HG03045 (cell line): ENCODE measurements around the gene GAL3ST3.
A peak's percentile ranks its signal among the peaks of the same experiment; 100 is the strongest.

Experiments
- ATAC-seq: cut with Tn5 transposase; IDR thresholded peaks from one replicate; pipeline ENCODE4 v1.9.1; 2021; ENCODE audit warnings: mild to moderate bottlenecking, moderate library complexity; ENCODE audit not compliant: unreplicated experiment

The GAL3ST3 gene

DNA sequence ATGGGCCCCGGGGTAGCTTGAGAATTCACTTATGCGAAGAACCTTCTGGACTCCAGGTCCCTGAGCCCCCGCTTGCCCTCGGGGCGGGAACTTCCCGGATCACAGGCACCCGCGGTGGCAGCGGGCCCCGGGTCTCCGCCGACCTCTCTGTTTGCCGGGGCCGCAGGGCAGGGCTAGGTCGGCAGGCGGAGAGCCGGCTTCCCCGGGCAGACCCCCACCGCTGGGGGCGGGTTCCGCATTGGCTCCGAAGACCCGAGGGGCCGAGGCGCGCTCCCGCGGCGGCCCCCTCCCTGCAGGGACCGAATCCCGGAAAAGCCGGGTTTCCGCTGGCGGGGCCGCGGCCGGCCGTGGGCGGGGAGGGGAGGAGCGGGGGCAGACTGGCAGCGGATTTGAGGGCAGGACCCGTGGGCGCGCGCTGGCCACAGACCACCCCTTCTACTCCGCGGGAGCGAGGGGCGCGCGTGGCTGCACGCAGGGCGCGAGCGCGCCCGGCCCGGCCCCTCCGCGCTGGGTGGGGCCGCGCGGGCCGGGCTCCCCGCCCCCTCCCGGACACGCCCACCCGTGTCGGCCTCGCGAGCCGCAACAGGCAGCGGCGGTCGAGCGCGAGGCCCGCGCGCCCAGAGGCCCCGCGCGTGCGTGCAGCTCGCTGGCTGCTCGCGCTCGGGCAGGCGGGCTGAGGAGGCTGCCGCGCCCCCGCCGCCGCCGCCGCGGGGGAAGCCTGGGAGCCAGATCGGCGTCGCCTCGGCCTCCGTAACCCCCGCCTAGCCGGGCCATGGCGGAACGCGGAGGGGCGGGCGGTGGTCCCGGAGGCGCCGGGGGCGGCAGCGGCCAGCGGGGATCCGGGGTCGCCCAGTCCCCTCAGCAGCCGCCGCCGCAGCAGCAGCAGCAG lies 21.0 kb upstream of the GAL3ST3 start, which contains the start of gene PACS1:
TSS of gene PACS1 (plus strand) at position 558 of the 889 bp plus-strand sequence. CDS start at position 773, 215 bp downstream.
- peak; percentile 49 for ATAC-seq

DNA sequence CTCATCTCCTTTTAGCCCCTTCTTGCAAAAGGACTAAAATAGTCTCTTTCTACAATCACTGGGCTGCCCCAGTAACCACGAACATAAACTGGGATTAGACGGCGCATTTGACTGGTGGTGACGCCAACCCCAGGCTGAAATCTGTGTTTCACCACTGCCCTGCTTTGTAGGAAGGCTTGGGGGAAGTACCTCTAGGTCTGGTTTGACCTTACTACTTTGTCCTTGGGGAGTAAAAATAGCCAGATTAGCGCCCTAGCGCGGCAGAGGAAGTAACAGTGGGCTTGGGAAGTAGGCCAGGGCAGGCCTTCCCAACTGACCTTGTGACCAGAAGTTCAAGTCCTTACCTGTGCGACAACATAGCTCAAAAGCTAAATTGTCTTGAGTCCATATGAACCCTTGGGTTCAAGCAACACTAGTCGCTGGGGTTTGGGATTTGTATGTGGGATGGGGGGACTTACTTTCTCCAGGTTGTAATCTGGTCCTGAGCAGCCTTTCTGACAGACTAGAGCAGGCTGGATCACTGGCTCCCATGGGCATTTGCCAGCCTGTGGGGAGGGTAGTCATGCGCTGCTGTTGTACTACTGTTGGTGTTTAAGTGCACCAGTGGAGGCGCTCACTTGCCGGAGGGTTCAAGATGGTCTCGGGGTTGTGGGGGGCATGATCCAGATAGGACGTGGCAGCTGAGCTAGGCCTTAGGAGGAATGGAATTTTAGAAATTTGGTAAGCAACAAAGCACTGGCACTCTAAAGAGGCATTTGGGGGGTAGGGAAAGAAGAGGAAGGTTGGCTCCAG lies 20.2 kb upstream of the GAL3ST3 start:
- ATAC-seq: peak; percentile 18

DNA sequence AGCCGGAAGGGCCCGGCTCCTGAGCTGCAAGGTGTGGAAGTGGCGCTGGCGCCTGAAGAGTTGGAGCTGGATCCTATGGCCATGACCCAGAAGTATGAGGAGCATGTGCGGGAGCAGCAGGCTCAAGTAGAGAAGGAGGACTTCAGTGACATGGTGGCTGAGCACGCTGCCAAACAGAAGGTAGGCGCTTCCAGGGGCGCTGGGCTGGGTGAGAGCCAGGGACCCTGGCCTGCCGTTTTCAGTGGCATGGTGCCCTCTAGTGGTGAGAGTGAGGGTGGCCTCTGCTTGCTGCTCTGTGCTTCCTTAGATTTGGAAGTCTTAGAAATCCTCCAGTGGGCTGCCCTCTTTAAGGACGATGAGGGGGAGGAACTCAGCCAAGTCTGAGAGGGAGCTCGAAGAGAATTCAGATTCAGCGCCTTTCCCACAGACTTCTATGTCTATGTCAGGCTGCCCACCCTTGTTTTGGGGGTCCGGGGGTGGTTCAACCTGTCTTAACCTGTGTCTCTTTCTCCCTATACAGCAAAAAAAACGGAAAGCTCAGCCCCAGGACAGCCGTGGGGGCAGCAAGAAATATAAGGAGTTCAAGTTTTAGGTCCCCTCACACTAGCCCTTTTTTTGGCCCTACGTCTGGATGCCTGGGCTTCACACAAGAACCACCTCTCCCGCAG lies 19.3 kb upstream of the GAL3ST3 start:
- no peak for ATAC-seq

DNA sequence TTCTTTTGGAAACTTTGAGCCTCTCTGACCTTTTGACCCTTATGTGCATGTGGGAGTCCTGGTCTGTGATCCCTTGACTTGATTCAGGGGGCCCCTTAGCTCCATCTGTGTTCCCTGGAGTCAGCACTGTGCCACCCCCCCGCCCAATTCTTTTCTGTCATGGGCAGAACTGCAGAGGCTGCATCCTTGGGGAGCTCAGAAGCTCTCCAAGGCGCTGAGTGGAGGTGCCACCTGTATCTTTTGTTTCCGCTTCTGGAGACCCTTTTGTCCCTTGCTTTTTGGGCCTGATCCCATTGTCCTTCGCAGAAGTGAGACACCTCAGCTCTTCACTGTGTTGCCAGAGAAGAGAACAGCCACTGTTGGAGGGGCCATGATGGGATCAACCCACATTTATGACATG lies 18.7 kb upstream of the GAL3ST3 start:
- ATAC-seq: no peak

DNA sequence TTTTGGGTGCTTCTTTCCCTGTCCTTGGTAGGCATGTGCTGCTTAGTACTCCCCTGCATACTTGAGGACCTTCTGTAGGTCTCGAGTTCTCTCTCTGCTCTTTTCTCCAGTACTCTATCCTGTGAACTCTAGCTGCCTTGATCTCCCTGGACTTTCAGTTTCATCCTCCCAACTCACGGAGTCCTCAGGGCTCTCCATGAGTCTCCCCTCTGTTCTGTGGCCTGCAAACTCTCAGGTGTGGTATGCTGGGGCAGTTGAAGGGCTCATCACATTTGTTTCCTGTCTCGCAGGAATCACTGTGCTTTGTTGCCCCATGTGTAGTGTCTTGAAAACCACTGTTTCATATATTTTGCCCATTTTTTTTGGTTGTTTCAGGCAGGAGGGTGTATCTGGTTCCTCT lies 17.8 kb upstream of the GAL3ST3 start:
- ATAC-seq: no peak

DNA sequence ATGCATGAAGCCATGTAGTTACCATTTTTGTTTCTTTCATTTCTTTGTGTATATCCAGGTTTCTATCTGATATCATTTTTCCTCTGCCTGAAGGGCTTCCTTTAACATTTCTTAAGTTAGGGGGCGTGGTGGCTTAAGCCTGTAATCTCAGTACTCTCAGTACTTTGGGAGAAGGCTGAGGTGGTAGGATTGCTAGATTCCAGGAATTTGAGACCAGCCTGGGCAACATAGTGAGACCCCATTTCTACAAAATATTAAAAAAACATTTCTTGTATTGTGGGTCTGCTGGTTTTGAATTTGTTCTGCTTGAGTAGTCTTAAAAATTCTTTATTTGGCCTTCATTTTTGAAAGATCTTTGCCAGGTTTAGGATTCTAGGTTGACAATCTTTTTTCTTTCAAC lies 15.6 kb upstream of the GAL3ST3 start:
- no peak for ATAC-seq

DNA sequence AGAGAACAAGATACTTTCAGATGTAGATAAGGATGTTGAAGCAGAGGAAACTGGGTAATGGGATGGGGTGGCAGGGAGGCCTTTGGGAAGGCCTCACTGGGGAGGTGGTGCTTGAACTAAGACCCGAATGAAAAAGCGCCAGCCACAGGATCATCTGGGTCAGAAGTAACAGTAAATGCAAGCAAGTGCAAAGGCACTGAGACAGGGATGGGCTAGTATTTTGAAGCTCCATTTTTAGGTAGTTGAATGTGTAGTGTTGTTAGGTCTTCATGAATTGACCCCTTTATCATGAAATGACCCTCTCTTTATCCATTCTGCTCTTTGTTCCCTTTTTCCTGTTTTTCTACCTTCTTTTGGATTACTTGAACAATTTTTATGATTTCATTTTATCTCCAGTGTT lies 14.9 kb upstream of the GAL3ST3 start:
- no peak for ATAC-seq

DNA sequence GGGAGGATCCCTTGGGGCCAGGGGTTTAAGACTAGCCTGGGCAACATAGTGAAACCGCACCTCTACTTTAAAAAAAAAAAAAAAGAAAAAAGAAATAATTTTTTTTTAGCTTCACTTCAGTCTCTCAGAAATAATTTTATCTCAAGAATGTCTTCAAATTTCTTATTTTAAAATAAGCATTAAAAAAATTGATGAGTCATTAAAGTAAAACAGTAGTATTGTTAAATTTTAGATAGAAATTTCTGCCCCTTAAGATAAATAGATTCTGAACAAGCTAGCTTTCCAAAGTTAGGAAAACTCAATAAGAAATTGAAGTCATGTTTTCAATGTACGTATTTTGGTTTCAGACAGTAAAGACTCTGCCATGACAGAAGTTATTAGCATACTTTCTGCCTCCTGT lies 13.4 kb upstream of the GAL3ST3 start:
- ATAC-seq: no peak

DNA sequence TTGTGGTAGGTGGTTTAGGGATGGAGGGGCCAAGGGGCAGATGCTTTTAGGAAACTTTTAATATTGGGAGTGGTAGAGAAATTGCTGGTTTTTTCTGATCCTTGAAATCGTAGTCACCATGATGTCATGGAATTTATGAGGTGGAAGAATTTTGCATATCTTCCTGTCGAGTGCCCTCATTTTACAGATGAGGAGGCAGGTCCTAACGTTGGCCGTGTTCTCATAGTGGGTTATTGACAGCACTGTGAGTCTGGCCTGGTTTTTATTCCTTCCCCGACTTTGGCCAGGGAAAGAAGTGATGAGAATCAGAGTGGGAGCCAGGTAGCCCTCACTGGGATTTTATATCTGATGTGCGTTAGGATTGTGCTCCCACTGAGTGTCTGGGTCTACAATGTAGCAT lies 12.3 kb upstream of the GAL3ST3 start:
- ATAC-seq: no peak

DNA sequence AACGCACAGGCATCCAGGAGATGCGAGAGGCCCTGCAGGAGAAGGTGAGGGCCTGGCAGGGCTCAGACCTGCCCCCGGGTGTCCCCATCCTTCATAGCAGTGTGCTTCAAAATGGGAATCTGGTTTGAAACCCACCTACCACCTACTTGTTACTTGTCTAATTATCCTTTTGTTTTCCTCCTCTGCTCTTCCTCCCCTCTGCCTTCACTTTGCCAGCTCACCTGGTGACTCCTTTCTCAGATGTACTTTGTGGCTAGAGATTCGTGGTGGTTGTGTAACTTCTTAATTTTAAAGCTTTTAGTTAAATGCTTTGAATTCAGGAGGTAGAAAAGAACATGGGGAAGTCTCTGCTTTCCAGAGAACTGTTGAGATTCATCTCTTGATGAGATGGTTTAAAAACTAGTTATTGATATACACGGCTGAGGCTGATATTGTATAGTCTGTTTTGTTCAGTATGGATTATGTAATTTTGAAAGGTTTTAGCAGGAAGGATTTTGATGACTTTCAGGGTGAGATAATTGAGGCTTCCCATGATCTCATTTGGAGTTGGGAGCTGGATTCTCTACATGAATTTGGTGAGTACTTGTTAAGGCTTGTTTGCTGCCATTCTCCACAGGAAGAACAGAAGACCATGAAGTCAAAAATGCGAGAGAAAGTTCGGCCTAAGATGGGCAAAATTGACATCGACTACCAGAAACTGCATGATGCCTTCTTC lies 11.2 kb upstream of the GAL3ST3 start:
- ATAC-seq: no peak

DNA sequence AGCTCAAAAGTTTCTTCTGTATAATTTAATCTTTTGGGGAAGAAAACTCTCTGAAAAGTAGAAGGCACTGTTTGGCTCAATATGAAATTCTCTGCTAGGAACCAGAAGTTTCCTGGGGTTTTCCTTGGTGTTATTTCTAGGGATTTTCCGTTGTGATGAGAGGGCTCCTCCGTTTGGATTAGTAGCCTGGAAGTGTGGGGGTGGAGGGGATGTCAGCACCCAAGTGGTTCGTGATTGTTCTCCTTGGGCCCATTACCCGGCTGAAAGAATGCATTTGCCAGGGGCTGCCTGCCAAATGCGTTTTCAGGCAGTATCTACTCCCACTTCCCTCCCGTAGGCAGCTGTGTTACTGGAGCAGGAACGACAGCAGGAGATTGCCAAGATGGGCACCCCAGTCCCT lies 7.5 kb upstream of the GAL3ST3 start:
- ATAC-seq: no peak

DNA sequence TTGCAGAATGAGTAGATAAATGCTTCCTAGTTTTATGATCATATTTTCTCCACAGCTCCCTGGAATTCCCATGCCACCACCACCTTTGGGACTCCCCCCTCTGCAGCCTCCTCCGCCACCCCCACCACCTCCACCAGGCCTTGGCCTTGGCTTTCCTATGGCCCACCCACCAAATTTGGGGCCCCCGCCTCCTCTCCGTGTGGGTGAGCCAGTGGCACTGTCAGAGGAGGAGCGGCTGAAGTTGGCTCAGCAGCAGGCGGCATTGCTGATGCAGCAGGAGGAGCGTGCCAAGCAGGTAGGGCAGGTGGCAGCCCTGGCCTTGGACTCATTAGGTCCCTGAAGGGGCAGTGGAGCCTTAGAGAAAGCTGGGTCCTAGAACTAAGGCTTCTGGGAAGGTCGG lies 6.1 kb upstream of the GAL3ST3 start:
- ATAC-seq: no peak

DNA sequence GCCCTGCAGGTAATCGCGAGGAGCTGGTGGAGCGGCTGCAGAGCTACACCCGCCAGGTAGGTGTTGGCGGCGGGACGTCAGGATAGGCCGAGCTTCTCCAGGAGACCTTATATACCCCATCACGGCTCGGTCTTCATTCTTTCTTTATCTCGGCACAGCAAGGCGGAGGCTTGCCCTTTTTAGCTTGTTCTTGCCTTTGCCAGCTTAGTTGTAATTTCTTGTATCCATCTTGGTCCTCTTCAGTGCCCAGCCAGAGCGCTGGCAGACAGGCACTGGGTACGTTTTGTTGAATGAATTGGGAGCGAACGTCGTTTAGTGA lies 3.7 kb upstream of the GAL3ST3 start:
- ATAC-seq: no peak

DNA sequence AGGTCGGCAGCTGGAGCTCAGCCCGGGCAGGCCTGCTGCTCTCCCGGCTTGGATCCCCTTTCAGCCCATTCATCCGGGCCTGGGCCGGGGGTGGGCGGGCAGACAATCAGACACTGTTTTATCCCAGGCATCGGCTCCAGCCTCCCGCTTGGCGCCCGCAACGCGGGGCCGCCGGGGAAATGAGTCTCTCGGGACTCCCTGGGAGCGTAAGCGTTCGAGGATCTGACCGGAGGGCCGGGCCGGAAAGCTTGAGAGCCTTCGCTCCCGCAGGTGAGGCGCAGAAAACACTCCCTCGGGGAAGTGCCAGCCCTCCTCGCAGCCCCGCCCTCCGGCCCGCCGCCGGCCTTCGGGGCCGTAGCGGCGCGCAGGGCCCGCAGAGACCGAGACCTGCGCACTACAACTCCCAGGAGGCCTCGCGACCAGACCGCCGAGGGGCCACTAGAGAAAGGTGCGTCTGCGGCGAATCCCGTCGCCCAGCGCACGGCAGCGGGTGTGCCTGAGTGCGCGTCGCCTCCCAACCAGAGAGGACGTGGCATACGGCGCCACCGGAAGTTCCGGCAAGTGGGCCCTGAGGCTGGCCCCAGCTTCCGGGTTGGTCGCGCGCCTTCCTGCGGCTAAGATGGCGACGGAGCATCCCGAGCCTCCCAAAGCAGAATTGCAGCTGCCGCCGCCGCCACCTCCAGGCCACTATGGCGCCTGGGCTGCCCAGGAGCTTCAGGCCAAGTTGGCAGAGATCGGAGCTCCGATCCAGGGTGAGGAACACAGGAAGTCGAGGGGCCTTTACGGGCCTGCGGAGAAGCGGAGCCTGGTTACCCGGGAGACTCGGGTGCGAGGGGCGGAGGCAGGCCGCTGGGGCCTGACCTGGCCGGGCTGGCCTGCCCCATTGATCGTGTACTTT lies 3.1 kb upstream of the GAL3ST3 start, which contains the start of gene SF3B2:
TSS of gene SF3B2 (plus strand) at position 599 of the 898 bp plus-strand sequence. CDS start at position 620, 21 bp downstream.
- peak; percentile 94 for ATAC-seq

DNA sequence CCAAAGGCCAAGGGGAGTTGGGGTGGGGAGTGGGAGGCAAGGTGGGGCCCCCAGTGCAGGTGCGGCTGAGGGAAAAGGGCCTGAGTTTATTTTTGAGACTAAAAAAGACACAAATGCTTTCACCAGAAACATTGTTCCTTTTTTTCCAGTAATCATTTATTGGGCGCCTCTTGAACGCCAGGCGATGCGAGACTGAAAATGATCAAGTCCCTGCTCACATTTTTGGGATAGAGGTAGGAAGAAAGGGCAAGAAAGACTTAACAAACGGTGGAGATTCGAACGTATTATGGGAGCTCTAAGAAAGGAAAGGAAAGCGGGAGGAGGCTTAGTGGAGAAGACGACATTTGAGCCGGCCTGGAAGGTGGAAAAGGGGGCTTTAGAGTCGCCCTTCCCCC lies 2.4 kb upstream of the GAL3ST3 start:
- no peak for ATAC-seq

DNA sequence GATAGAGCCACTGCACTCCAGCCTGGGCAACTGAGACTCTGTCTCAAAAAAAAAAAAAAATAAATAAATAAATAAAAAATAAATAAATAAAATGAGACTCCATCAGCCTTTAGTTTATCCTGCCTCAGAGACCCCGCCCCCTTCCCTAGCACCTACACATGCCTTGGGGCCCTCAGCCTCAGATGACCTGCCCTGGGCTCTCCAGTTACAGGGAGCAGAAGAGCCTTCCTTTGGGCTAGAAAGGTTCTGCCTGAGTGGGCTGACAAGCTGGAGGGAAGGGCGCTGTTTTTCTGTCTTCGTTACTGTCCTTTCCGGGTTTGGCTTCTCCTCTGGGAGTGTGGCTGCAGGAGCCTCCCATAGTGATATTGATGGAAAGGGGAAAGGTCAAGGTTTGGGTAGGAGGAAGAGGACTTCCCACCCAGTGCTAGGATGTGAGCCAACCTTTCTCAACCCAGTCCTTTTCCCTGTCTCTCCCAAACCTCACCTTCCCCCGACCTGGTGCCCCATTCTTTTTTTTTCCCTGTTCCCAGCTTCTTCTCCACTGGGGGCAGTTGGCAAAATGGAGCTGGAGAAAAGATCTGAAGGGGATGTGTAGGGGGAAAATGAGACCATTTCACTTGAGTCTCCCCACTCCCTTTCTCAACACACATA lies 1.7 kb upstream of the GAL3ST3 start:
- ATAC-seq: no peak

DNA sequence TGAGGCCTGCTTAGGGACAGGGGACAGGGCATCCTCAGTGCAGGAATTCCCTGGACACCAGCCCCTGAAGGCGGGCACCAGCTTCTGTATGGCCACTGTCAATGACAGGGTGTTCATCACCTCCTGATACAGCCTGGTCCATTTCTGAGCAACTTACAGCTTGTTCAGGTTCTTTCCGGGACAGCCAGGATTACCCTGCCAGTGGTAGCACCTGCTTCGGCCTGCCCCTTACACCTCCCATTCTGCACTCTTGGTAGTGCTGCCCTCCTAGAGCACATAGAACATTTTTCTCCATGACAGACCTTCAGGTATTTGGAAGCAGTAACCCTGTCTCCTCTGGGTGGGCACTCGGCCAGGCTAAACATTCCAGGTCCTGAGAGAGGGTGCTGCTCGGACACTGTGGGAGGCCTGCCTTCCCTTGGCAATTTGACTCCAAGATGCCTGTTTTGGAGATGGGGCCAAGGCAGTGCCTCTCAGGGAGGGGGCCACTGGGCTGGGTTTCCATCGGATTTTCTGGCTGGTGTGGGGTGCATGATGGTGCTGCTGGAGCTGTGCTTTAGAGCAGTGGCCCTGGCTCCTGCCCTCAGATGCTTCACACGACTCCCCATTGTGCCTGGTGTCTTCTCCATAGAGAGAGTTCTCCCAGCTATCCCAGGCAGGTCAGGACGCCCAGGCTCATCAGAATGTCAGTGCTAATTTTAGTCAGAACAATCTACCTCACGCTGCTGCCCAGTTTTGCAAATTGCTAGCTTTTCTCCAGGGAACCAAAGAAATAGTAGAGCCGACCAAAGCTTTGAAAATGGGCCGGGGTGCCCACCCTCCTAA lies 1.2 kb downstream of the GAL3ST3 start:
- no peak for ATAC-seq

DNA sequence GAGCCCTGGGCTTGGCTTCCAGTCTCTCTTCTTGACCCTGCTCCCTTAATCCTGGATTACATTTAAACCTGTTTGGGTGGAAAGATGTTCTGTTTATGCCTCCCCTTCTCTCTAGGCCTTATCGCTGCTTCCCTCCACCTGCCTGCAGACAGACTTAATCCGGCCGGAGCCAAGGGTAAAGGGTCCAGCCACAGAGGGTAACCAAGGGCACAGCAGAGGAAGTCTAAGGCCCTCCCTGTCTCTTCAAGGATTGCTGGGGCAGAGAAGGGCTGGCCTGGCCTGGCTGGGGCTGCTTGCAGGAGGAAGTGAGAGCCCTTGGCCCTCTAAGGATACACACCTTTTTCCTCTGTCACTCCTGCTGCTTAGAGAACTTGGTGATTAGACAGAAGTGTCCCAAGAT lies 2.1 kb downstream of the GAL3ST3 start:
- no peak for ATAC-seq
